Measurements from ENCODE around the gene DZANK1. TPM values are rescaled to one million over a fixed set of nuclear protein-coding genes. Genes with fewer than 3 reads are reported as not detected.
A peak's percentile ranks its signal among the peaks of the same experiment; 100 is the strongest.
"Not testable (repeated sequence)": the region's sequence is repeated elsewhere in the genome, so short reads cannot be mapped to it uniquely, and the experiment has no call there.

Gene DZANK1
- polyA plus RNA-seq, 1 donor from 2014 or later = 2.2 TPM

GRCh38 chr20:18377896-18378481 lies 88.8 kb downstream of the DZANK1 start:
- Mint-ChIP-seq H3K27ac (no peak overlapping the region), H3K36me3 (no peaks in the 10 kb centered on the region), H3K4me3 (no peak overlapping the region), H3K9me3 (peaks cover 0 to 4% (median 1%) of the 10 kb centered on the region in 3 donors), H3K4me1 (peaks cover 0 to 3% (median 0%) of the 10 kb centered on the region in 3 donors), H3K27me3 (no peaks in the 10 kb centered on the region)

- H3K27me3 Mint-ChIP-seq, H3K36me3 Mint-ChIP-seq, H3K9me3 Mint-ChIP-seq, H3K4me1 Mint-ChIP-seq, H3K4me3 Mint-ChIP-seq, H3K27ac Mint-ChIP-seq: not testable (repeated sequence)
Observed at GRCh38 chr20:18375551-18375950, 91.3 kb downstream of the DZANK1 start.

- Mint-ChIP-seq H3K9me3 (peaks cover 0 to 7% (median 2%) of the 10 kb centered on the region in 3 donors), H3K4me1 (no peaks in the 10 kb centered on the region), H3K27ac (peak overlapping the region in 1 of 3 donors; percentile 35), H3K36me3 (no peaks in the 10 kb centered on the region), H3K27me3 (peaks cover 5% of the 10 kb centered on the region), H3K4me3 (no peak overlapping the region)
Observed at GRCh38 chr20:18372296-18372695, 94.5 kb downstream of the DZANK1 start.

GRCh38 chr20:18364768-18365167 lies 102.1 kb downstream of the DZANK1 start:
- Mint-ChIP-seq H3K36me3 (no peaks in the 10 kb centered on the region), H3K27ac (no peak overlapping the region), H3K4me1 (no peaks in the 10 kb centered on the region), H3K9me3 (peaks cover 0 to 3% (median 0%) of the 10 kb centered on the region in 3 donors), H3K27me3 (peaks cover 6% of the 10 kb centered on the region), H3K4me3 (no peak overlapping the region)

- peaks cover 6% of the 10 kb centered on the region for H3K27me3 Mint-ChIP-seq
- no peak overlapping the region for H3K27ac Mint-ChIP-seq
- H3K36me3 Mint-ChIP-seq = no peaks in the 10 kb centered on the region
- no peaks in the 10 kb centered on the region for H3K4me1 Mint-ChIP-seq
- no peaks in the 10 kb centered on the region for H3K9me3 Mint-ChIP-seq
- no peak overlapping the region for H3K4me3 Mint-ChIP-seq
Observed at GRCh38 chr20:18363708-18364107, 103.1 kb downstream of the DZANK1 start.

- H3K9me3 Mint-ChIP-seq = no peaks in the 10 kb centered on the region
- no peaks in the 10 kb centered on the region for H3K36me3 Mint-ChIP-seq
- no peaks in the 10 kb centered on the region for H3K4me1 Mint-ChIP-seq
Observed at GRCh38 chr20:18362916-18363315, 103.9 kb downstream of the DZANK1 start.

GRCh38 chr20:18361678-18362077 lies 105.2 kb downstream of the DZANK1 start:
- H3K27ac Mint-ChIP-seq = no peak overlapping the region
- no peak overlapping the region for H3K4me3 Mint-ChIP-seq
- no peaks in the 10 kb centered on the region for H3K9me3 Mint-ChIP-seq
- peaks cover 4% of the 10 kb centered on the region for H3K27me3 Mint-ChIP-seq
- no peaks in the 10 kb centered on the region for H3K4me1 Mint-ChIP-seq
- no peaks in the 10 kb centered on the region for H3K36me3 Mint-ChIP-seq

More at GRCh38 chr20:18362916-18363315, 103.9 kb downstream of the DZANK1 start:
- Mint-ChIP-seq H3K27ac (no peak overlapping the region), H3K27me3 (peaks cover 6% of the 10 kb centered on the region), H3K4me3 (no peak overlapping the region)

- no peaks in the 10 kb centered on the region for H3K4me1 Mint-ChIP-seq
- H3K36me3 Mint-ChIP-seq = no peaks in the 10 kb centered on the region
- no peak overlapping the region for H3K4me3 Mint-ChIP-seq
- peaks cover 0 to 2% (median under 1%) of the 10 kb centered on the region in 3 donors for H3K9me3 Mint-ChIP-seq
- no peak overlapping the region for H3K27ac Mint-ChIP-seq
- H3K27me3 Mint-ChIP-seq = peaks cover 4% of the 10 kb centered on the region
Observed at GRCh38 chr20:18360635-18361034, 106.2 kb downstream of the DZANK1 start.

- peaks cover 4% of the 10 kb centered on the region for H3K27me3 Mint-ChIP-seq
- H3K9me3 Mint-ChIP-seq = peaks cover 0 to 8% (median 4%) of the 10 kb centered on the region in 3 donors
- no peaks in the 10 kb centered on the region for H3K4me1 Mint-ChIP-seq
- no peaks in the 10 kb centered on the region for H3K36me3 Mint-ChIP-seq
- H3K27ac Mint-ChIP-seq = no peak overlapping the region
- no peak overlapping the region for H3K4me3 Mint-ChIP-seq
Observed at GRCh38 chr20:18359854-18360253, 107.0 kb downstream of the DZANK1 start.

GRCh38 chr20:18349749-18350148 lies 117.1 kb downstream of the DZANK1 start:
- H3K27ac Mint-ChIP-seq, H3K27me3 Mint-ChIP-seq, H3K36me3 Mint-ChIP-seq, H3K4me3 Mint-ChIP-seq, H3K4me1 Mint-ChIP-seq, H3K9me3 Mint-ChIP-seq: not testable (repeated sequence)

Other genes with a start within 250 kb of the DZANK1 start
- gene ZNF133, start 178.5 kb downstream of the DZANK1 start, polyA plus RNA-seq = 9.0 TPM
- gene POLR3F, start 360 bp upstream of the DZANK1 start, polyA plus RNA-seq = 9.0 TPM
- gene RBBP9, start 30.2 kb upstream of the DZANK1 start, polyA plus RNA-seq = 11.9 TPM
- gene SEC23B, start 40.9 kb upstream of the DZANK1 start, polyA plus RNA-seq = 41.1 TPM
- 202 TPM for gene SMIM26, start 100.4 kb upstream of the DZANK1 start, polyA plus RNA-seq
- 51.9 TPM for gene DTD1, start 121.0 kb upstream of the DZANK1 start, polyA plus RNA-seq

Data from IgD-negative memory B cell (primary cell).